Activated T-cell treated with anti-CD3 and anti-CD28 coated beads, Interleukin-2, amount 50 U/mL, for 24 hours (primary cell): Measurements from ENCODE around the gene GRB10.

Source experiments
- DNase-seq: peaks from one replicate; pipeline ENCODE4 v3.0.0-alpha.2; 2020
- H3K27ac Mint-ChIP-seq: 2 replicates; pipeline ENCODE4 v1.8.0; 2020; ENCODE audit warnings: mild to moderate bottlenecking, mixed read lengths
- H3K27me3 Mint-ChIP-seq: 2 replicates; pipeline ENCODE4 v1.8.0; 2020; ENCODE audit warnings: mixed read lengths
- H3K36me3 Mint-ChIP-seq: 2 replicates; pipeline ENCODE4 v1.8.0; 2020; ENCODE audit warnings: low read depth, mixed read lengths
- H3K4me1 Mint-ChIP-seq: 2 replicates; pipeline ENCODE4 v1.8.0; 2020; ENCODE audit warnings: low read depth, mixed read lengths
- H3K4me3 Mint-ChIP-seq: 2 replicates; pipeline ENCODE4 v1.8.0; 2020; ENCODE audit warnings: mild to moderate bottlenecking, moderate library complexity, mixed read lengths
- H3K9me3 Mint-ChIP-seq: 2 replicates; pipeline ENCODE4 v1.8.0; 2020; ENCODE audit warnings: mixed read lengths

Gene GRB10

GRCh38 chr7:50628434-50629084 lies 154.1 kb downstream of the GRB10 start:
- DNase-seq: no peak
- Mint-ChIP-seq H3K27me3 (peaks cover 2% of the 10 kb centered on the region), H3K27ac (no peak overlapping the region), H3K36me3 (no peaks in the 10 kb centered on the region), H3K4me3 (no peak overlapping the region), H3K4me1 (peaks cover 5% of the 10 kb centered on the region), H3K9me3 (no peaks in the 10 kb centered on the region)

GRCh38 chr7:50627824-50628361 lies 154.8 kb downstream of the GRB10 start:
- Mint-ChIP-seq H3K4me3 (no peak overlapping the region), H3K27ac (no peak overlapping the region), H3K27me3 (no peaks in the 10 kb centered on the region), H3K4me1 (peaks cover 1% of the 10 kb centered on the region), H3K9me3 (no peaks in the 10 kb centered on the region), H3K36me3 (no peaks in the 10 kb centered on the region)
- no peak for DNase-seq

- Mint-ChIP-seq H3K4me1 (no peaks in the 10 kb centered on the region), H3K9me3 (no peaks in the 10 kb centered on the region), H3K36me3 (no peaks in the 10 kb centered on the region), H3K27ac (no peak overlapping the region), H3K4me3 (no peak overlapping the region), H3K27me3 (no peaks in the 10 kb centered on the region)
- no peak for DNase-seq
Observed at GRCh38 chr7:50626286-50626685, 156.4 kb downstream of the GRB10 start.

GRCh38 chr7:50625360-50625759 lies 157.3 kb downstream of the GRB10 start:
- DNase-seq: no peak
- Mint-ChIP-seq H3K4me1 (no peaks in the 10 kb centered on the region), H3K4me3 (no peak overlapping the region), H3K36me3 (no peaks in the 10 kb centered on the region), H3K9me3 (no peaks in the 10 kb centered on the region), H3K27ac (no peak overlapping the region), H3K27me3 (no peaks in the 10 kb centered on the region)

- no peak overlapping the region for H3K4me3 Mint-ChIP-seq
- no peak overlapping the region for H3K27ac Mint-ChIP-seq
- H3K36me3 Mint-ChIP-seq: no peaks in the 10 kb centered on the region
- no peaks in the 10 kb centered on the region for H3K4me1 Mint-ChIP-seq
- H3K9me3 Mint-ChIP-seq: no peaks in the 10 kb centered on the region
- no peak for DNase-seq
- H3K27me3 Mint-ChIP-seq: no peaks in the 10 kb centered on the region
Observed at GRCh38 chr7:50622821-50623220, 159.9 kb downstream of the GRB10 start.

- Mint-ChIP-seq H3K4me1 (no peaks in the 10 kb centered on the region), H3K27ac (no peak overlapping the region), H3K27me3 (no peaks in the 10 kb centered on the region), H3K36me3 (no peaks in the 10 kb centered on the region), H3K9me3 (no peaks in the 10 kb centered on the region), H3K4me3 (no peak overlapping the region)
- no peak for DNase-seq
Observed at GRCh38 chr7:50621973-50622490, 160.7 kb downstream of the GRB10 start.

- H3K27ac Mint-ChIP-seq: no peak overlapping the region
- H3K9me3 Mint-ChIP-seq: no peaks in the 10 kb centered on the region
- H3K36me3 Mint-ChIP-seq: no peaks in the 10 kb centered on the region
- no peak overlapping the region for H3K4me3 Mint-ChIP-seq
- DNase-seq: no peak
- H3K27me3 Mint-ChIP-seq: no peaks in the 10 kb centered on the region
- no peaks in the 10 kb centered on the region for H3K4me1 Mint-ChIP-seq
Observed at GRCh38 chr7:50621206-50621605, 161.5 kb downstream of the GRB10 start.

GRCh38 chr7:50620433-50620832 lies 162.3 kb downstream of the GRB10 start:
- Mint-ChIP-seq H3K27ac (no peak overlapping the region), H3K27me3 (no peaks in the 10 kb centered on the region), H3K36me3 (no peaks in the 10 kb centered on the region), H3K4me1 (no peaks in the 10 kb centered on the region), H3K4me3 (no peak overlapping the region), H3K9me3 (no peaks in the 10 kb centered on the region)
- no peak for DNase-seq

- Mint-ChIP-seq H3K9me3 (no peaks in the 10 kb centered on the region), H3K4me1 (no peaks in the 10 kb centered on the region), H3K27me3 (peaks cover 2% of the 10 kb centered on the region), H3K27ac (no peak overlapping the region), H3K36me3 (no peaks in the 10 kb centered on the region), H3K4me3 (no peak overlapping the region)
- no peak for DNase-seq
Observed at GRCh38 chr7:50619684-50620083, 163.0 kb downstream of the GRB10 start.

GRCh38 chr7:50618281-50618680 lies 164.4 kb downstream of the GRB10 start:
- Mint-ChIP-seq H3K27ac (no peak overlapping the region), H3K27me3 (peaks cover 2% of the 10 kb centered on the region), H3K4me1 (no peaks in the 10 kb centered on the region), H3K4me3 (no peak overlapping the region), H3K9me3 (no peaks in the 10 kb centered on the region), H3K36me3 (no peaks in the 10 kb centered on the region)
- DNase-seq: no peak

GRCh38 chr7:50615519-50616080 lies 167.1 kb downstream of the GRB10 start:
- Mint-ChIP-seq H3K4me3 (no peak overlapping the region), H3K9me3 (no peaks in the 10 kb centered on the region), H3K27ac (no peak overlapping the region), H3K27me3 (peaks cover 5% of the 10 kb centered on the region), H3K36me3 (no peaks in the 10 kb centered on the region), H3K4me1 (peaks cover 15% of the 10 kb centered on the region)
- DNase-seq: no peak

GRCh38 chr7:50614721-50615518 lies 167.8 kb downstream of the GRB10 start:
- Mint-ChIP-seq H3K27me3 (peaks cover 5% of the 10 kb centered on the region), H3K9me3 (no peaks in the 10 kb centered on the region)
- DNase-seq: no peak

GRCh38 chr7:50613473-50613872 lies 169.2 kb downstream of the GRB10 start:
- no peak overlapping the region for H3K27ac Mint-ChIP-seq
- H3K4me3 Mint-ChIP-seq: no peak overlapping the region
- H3K36me3 Mint-ChIP-seq: no peaks in the 10 kb centered on the region
- peaks cover 5% of the 10 kb centered on the region for H3K27me3 Mint-ChIP-seq
- no peaks in the 10 kb centered on the region for H3K9me3 Mint-ChIP-seq
- no peak for DNase-seq
- H3K4me1 Mint-ChIP-seq: peaks cover 27% of the 10 kb centered on the region

More at GRCh38 chr7:50614721-50615518, 167.8 kb downstream of the GRB10 start:
- peaks cover 22% of the 10 kb centered on the region for H3K4me1 Mint-ChIP-seq
- no peaks in the 10 kb centered on the region for H3K36me3 Mint-ChIP-seq
- no peak overlapping the region for H3K4me3 Mint-ChIP-seq
- H3K27ac Mint-ChIP-seq: no peak overlapping the region

- Mint-ChIP-seq H3K4me1 (peaks cover 35% of the 10 kb centered on the region), H3K27me3 (peaks cover 5% of the 10 kb centered on the region), H3K36me3 (no peaks in the 10 kb centered on the region), H3K27ac (no peak overlapping the region), H3K9me3 (peaks cover 4% of the 10 kb centered on the region), H3K4me3 (no peak overlapping the region)
- DNase-seq: no peak
Observed at GRCh38 chr7:50612704-50613103, 170.0 kb downstream of the GRB10 start.
